8988T (cell line): ENCODE results near the gene SNURF.
"Not testable (repeated sequence)": the region's sequence is repeated elsewhere in the genome, so short reads cannot be mapped to it uniquely, and the experiment has no call there.

ENCODE experiments used
- DNase-seq: peaks from one replicate; pipeline ENCODE4 v3.0.0; 2011

The SNURF gene

DNA sequence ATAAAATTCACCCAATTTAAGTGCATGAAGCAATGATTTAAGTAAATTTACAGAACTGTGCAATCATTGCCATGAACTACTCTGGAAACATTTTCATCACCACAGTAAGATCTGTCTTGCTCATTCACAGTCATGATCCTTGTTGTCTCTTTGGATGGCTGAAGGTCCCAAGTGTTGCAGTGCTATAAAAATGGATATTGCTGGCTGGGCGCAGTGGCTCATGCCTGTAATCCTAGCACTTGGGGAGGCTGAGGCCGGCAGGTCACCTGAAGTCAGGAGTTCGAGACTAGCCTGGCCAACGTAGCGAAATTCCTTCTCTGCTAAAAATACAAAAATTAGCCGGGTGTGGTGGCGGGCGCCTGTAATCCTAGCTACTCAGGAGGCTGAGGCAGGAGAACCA, 17.0 kb downstream of the SNURF start:
- no peak for DNase-seq

GRCh38 chr15:24972707-24973106, 17.9 kb downstream of the SNURF start:
- DNase-seq: not testable (repeated sequence)

GRCh38 chr15:24976932-24977331, 22.1 kb downstream of the SNURF start:
- DNase-seq: no peak

- no peak for DNase-seq
Measured at GRCh38 chr15:24977686-24978085, 22.9 kb downstream of the SNURF start.

DNA sequence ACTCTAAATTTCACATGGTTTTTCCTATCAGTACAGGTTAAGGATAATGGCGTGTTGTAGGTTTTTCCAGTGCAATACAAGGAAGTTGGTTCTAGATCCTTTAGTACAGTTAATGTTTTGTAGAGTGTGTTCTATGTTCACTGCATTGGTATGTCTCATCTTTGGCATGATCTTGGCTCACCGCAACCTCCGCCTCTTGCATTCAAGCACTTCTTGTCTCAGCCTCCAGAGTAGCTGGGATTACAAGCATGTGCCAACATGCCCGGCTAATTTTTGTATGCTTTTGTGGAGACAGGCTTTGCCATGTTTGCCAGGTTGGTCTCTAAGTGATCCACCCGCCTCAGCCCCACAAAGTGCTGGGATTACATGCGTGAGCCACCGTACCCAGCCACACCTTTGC, 30.4 kb downstream of the SNURF start:
- no peak for DNase-seq

GRCh38 chr15:24986653-24987052, 31.9 kb downstream of the SNURF start:
- no peak for DNase-seq
